Thyroid gland (tissue), 4 donors: ENCODE measurements around the gene SAMD9.

Experiments
- POLR2A ChIP-seq, 2 donors: fragments of 450-650 bp; IDR thresholded peaks; one replicate each; pipeline ENCODE4 v1.6.1; 2017; ENCODE audit warnings: antibody characterized with exemption in 2 of 2, mild to moderate bottlenecking in 2 of 2, moderate library complexity in 1 of 2
- TF ChIP-seq, protein P1 (sequence below), 6 experiments: fragments of 200-600 bp in 3 of 6; fragments of 450-650 bp in 3 of 6; sonication (generic) in 3 of 6; IDR thresholded peaks; one replicate each; pipeline ENCODE4 v1.5.1; 2016 to 2019; ENCODE audit warnings: antibody characterized with exemption in 6 of 6, mild to moderate bottlenecking in 2 of 6, inconsistent platforms in 1 of 6, moderate library complexity in 1 of 6

DNA sequence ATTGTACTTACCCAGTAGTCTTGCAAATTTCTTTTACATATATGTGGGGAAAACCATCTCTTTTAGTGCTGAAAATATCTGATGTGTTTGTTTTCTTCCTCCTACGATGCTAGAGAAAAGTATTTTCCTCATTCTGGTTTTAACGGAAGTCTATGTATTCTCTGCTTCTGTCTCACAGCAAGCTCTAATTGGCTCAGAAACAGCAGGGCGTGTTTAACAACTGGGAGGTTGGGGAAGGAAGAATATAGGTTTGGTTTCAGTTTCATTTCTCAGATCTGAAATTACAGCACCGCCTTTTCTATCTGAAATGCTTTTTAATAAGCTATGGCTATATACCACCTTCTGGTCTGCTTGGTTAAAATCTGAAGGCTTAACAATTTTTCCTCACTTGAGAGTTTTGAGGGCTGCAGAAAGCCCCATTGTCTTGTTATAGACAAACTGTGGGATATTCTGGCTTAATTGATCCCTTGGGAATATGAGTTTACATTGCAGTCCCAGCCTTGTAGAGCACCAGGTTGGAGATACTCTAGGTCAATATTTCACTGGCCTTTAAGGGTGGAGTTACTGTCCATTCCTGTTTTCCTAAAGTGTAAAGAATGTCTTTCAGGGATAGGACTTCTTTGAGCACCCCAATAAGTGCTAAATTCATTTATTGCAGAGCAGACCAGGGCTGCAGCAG, at the start of gene SAMD9:
- TF ChIP-seq POLR2A (IDR thresholded peaks at IDR 0.05): no peak
- TF ChIP-seq, protein P1, sequence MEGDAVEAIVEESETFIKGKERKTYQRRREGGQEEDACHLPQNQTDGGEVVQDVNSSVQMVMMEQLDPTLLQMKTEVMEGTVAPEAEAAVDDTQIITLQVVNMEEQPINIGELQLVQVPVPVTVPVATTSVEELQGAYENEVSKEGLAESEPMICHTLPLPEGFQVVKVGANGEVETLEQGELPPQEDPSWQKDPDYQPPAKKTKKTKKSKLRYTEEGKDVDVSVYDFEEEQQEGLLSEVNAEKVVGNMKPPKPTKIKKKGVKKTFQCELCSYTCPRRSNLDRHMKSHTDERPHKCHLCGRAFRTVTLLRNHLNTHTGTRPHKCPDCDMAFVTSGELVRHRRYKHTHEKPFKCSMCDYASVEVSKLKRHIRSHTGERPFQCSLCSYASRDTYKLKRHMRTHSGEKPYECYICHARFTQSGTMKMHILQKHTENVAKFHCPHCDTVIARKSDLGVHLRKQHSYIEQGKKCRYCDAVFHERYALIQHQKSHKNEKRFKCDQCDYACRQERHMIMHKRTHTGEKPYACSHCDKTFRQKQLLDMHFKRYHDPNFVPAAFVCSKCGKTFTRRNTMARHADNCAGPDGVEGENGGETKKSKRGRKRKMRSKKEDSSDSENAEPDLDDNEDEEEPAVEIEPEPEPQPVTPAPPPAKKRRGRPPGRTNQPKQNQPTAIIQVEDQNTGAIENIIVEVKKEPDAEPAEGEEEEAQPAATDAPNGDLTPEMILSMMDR (IDR thresholded peaks at IDR 0.05): no peak
